ENCODE data around the gene HMGXB4.

DNA sequence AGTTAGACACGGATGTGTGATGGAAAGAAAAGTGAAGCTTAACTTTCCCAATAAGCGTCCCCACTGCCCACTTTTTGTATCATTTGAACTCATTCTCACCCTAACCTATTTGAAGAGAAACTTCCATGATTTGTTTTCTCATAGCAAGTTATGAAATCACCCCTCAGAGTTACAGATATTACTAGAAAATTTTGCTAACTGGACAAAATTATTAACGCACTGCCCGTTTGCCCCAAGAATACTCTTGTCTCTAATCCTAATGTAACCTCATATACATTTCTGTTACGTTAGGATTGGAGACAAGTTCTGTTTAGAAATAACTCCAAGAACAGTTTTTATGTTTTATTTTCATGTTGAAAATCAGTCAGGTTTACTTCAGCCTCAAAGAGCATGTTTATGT lies 67.9 kb downstream of the HMGXB4 start:
- TF ChIP-seq EZH2 (IDR thresholded peaks at IDR 0.05; ENCODE audit: low read depth, unreplicated experiment) (no peak), CTCF (conservative IDR thresholded peaks at IDR 0.05; ENCODE audit: low read depth in 2 of 2) (no peak)
